H9 (cell line): ENCODE results near the gene HYAL1. TPM values are rescaled to one million over a fixed set of nuclear protein-coding genes. Genes with fewer than 3 reads are reported as not detected.

Experiments
- DNase-seq: peaks from one replicate; pipeline ENCODE4 v3.0.0-alpha.2; 2017
- H2AFZ ChIP-seq: one replicate; pipeline ENCODE4 v1.6.1; 2013; ENCODE audit warnings: mild to moderate bottlenecking, low read length, control low read depth, moderate library complexity
- H2AK5ac ChIP-seq: 2 replicates; pipeline ENCODE4 v1.6.1; 2013; ENCODE audit warnings: low read length, control low read depth, mixed read lengths; ENCODE audit not compliant: insufficient read length
- H2BK120ac ChIP-seq: one replicate; pipeline ENCODE4 v1.6.1; 2013; ENCODE audit warnings: low read depth, mild to moderate bottlenecking, low read length, control low read depth, inconsistent platforms; ENCODE audit not compliant: poor library complexity, severe bottlenecking
- H2BK12ac ChIP-seq: 2 replicates; pipeline ENCODE4 v1.6.1; 2013; ENCODE audit warnings: low read length, control low read depth, mixed read lengths, low read depth; ENCODE audit not compliant: insufficient read length
- H2BK15ac ChIP-seq: 2 replicates; pipeline ENCODE4 v1.6.1; 2013; ENCODE audit warnings: low read depth, low read length, control low read depth
- H2BK20ac ChIP-seq: one replicate; pipeline ENCODE4 v1.6.1; 2013; ENCODE audit warnings: low read depth, mild to moderate bottlenecking, low read length, control low read depth, inconsistent platforms; ENCODE audit not compliant: poor library complexity, severe bottlenecking
- H2BK5ac ChIP-seq: 2 replicates; pipeline ENCODE4 v1.6.1; 2013; ENCODE audit warnings: low read length, control low read depth, mixed read lengths; ENCODE audit not compliant: insufficient read length
- H3K14ac ChIP-seq: 2 replicates; pipeline ENCODE4 v1.6.1; 2013; ENCODE audit warnings: low read length, control low read depth; ENCODE audit not compliant: insufficient read depth
- H3K18ac ChIP-seq: 2 replicates; pipeline ENCODE4 v1.6.1; 2013; ENCODE audit warnings: low read depth, mild to moderate bottlenecking, mixed read lengths, low read length, control low read depth; ENCODE audit not compliant: insufficient read length
- H3K23ac ChIP-seq: 2 replicates; pipeline ENCODE4 v1.6.1; 2013; ENCODE audit warnings: low read length, control low read depth, mixed read lengths, low read depth; ENCODE audit not compliant: insufficient read length
- H3K23me2 ChIP-seq: 2 replicates; pipeline ENCODE4 v1.6.1; 2013; ENCODE audit warnings: low read depth, mild to moderate bottlenecking, mixed read lengths, low read length, control low read depth; ENCODE audit not compliant: insufficient read length, poor library complexity, severe bottlenecking
- H3K27ac ChIP-seq: 2 replicates; pipeline ENCODE4 v1.5.1; 2013; ENCODE audit warnings: low read length, control low read depth, mixed read lengths, low read depth; ENCODE audit not compliant: insufficient read length
- H3K27me3 ChIP-seq: 2 replicates; pipeline ENCODE4 v1.6.1; 2013; ENCODE audit warnings: low read length, control low read depth, inconsistent platforms; ENCODE audit not compliant: insufficient read depth
- H3K4ac ChIP-seq: 2 replicates; pipeline ENCODE4 v1.6.1; 2013; ENCODE audit warnings: low read depth, mild to moderate bottlenecking, control low read depth, inconsistent platforms, low read length, moderate library complexity
- H3K4me1 ChIP-seq: 2 replicates; pipeline ENCODE4 v1.6.1; 2013; ENCODE audit warnings: low read length, control low read depth, inconsistent platforms; ENCODE audit not compliant: insufficient read depth
- H3K4me2 ChIP-seq: 2 replicates; pipeline ENCODE4 v1.6.1; 2013; ENCODE audit warnings: low read length, control low read depth, mixed read lengths; ENCODE audit not compliant: insufficient read length, insufficient read depth
- H3K56ac ChIP-seq: 2 replicates; pipeline ENCODE4 v1.6.1; 2013; ENCODE audit warnings: low read depth, mild to moderate bottlenecking, mixed read lengths, low read length, control low read depth; ENCODE audit not compliant: insufficient read length
- H3K79me1 ChIP-seq: 2 replicates; pipeline ENCODE4 v1.6.1; 2013; ENCODE audit warnings: low read depth, mild to moderate bottlenecking, moderate library complexity, low read length, control low read depth, inconsistent platforms; ENCODE audit not compliant: insufficient read depth, poor library complexity, severe bottlenecking
- H3K79me2 ChIP-seq: 2 replicates; pipeline ENCODE4 v1.6.1; 2013; ENCODE audit warnings: low read length, control low read depth, inconsistent platforms; ENCODE audit not compliant: insufficient read depth
- H3K9ac ChIP-seq: 2 replicates; pipeline ENCODE4 v1.6.1; 2013; ENCODE audit warnings: low read length, control low read depth, mixed read lengths; ENCODE audit not compliant: insufficient read length; ENCODE audit errors: extremely low read depth
- H3K9me3 ChIP-seq: one replicate; pipeline ENCODE4 v1.6.1; 2013; ENCODE audit warnings: low read depth, low read length, inconsistent platforms; ENCODE audit not compliant: control insufficient read depth
- H3T11ph ChIP-seq: one replicate; pipeline ENCODE4 v1.6.1; 2013; ENCODE audit warnings: mild to moderate bottlenecking, low read length, control low read depth, inconsistent platforms
- H4K20me1 ChIP-seq: one replicate; pipeline ENCODE4 v1.6.1; 2013; ENCODE audit not compliant: control insufficient read depth, insufficient read length, insufficient read depth
- H4K5ac ChIP-seq: 2 replicates; pipeline ENCODE4 v1.6.1; 2013; ENCODE audit warnings: low read depth, mild to moderate bottlenecking, mixed read lengths, low read length, control low read depth; ENCODE audit not compliant: insufficient read length
- H4K8ac ChIP-seq: replicated peaks from 2 replicates; pipeline ENCODE4 v1.6.1; 2013; ENCODE audit warnings: low read length, control low read depth, mixed read lengths, low read depth; ENCODE audit not compliant: insufficient read length
- H4K91ac ChIP-seq: 2 replicates; pipeline ENCODE4 v1.6.1; 2013; ENCODE audit warnings: low read depth, mild to moderate bottlenecking, moderate library complexity, mixed read lengths, low read length, control low read depth; ENCODE audit not compliant: insufficient read length
- H3K27ac Mint-ChIP-seq, 3 experiments: 2 replicates in 2 of 3; 3 replicates in 1 of 3; pipeline ENCODE4 v1.8.0; 2020 to 2021; ENCODE audit warnings: mixed read lengths in 3 of 3, mild to moderate bottlenecking in 1 of 3, moderate library complexity in 1 of 3
- H3K27me3 Mint-ChIP-seq: 2 replicates; pipeline ENCODE4 v1.8.0; 2021; ENCODE audit warnings: low read depth, mild to moderate bottlenecking, moderate library complexity, mixed read lengths
- H3K36me3 Mint-ChIP-seq, 3 experiments: 2 replicates in 2 of 3; 3 replicates in 1 of 3; pipeline ENCODE4 v1.8.0; 2020 to 2021; ENCODE audit warnings: low read depth in 3 of 3, mixed read lengths in 3 of 3; ENCODE audit not compliant: insufficient read depth in 1 of 3
- H3K4me1 Mint-ChIP-seq, 2 experiments: 2 replicates each; pipeline ENCODE4 v1.8.0; 2020; ENCODE audit warnings: mixed read lengths in 2 of 2
- H3K4me3 Mint-ChIP-seq, 2 experiments: 2 replicates in 1 of 2; 3 replicates in 1 of 2; pipeline ENCODE4 v1.8.0; 2020 to 2021; ENCODE audit warnings: mild to moderate bottlenecking in 2 of 2, mixed read lengths in 2 of 2, moderate library complexity in 1 of 2
- H3K9me3 Mint-ChIP-seq, 2 experiments: 2 replicates in 1 of 2; 3 replicates in 1 of 2; pipeline ENCODE4 v1.8.0; 2020; ENCODE audit warnings: mild to moderate bottlenecking in 2 of 2, mixed read lengths in 2 of 2, moderate library complexity in 1 of 2
- whole genome bisulfite sequencing: extraction: QIAGEN DNeasy Blood & Tissue Kit; methylation state at CpG from one replicate; pipeline ENCODE4 v1.1.7; 2013; ENCODE audit warnings: missing lambda C conversion rate, low lambda C conversion rate, mixed read lengths; ENCODE audit not compliant: insufficient read length; ENCODE audit errors: extremely low coverage; 5-methylcytosine and 5-hydroxymethylcytosine counted together
- total RNA-seq: library from RNA; stranded (reverse); gene quantifications from 2 replicates; pipeline ENCODE4 v1.2.1, GENCODE V29; 2021
- TF ChIP-seq, protein P1 (sequence below): fragments of 200-600 bp; sonication (generic); conservative IDR thresholded peaks from 3 replicates; pipeline ENCODE4 v1.8.0; 2021; ENCODE audit warnings: antibody characterized with exemption, mild to moderate bottlenecking

HYAL1 gene
- total RNA-seq, 1 experiment from 2014 or later = 2.0 TPM

DNA sequence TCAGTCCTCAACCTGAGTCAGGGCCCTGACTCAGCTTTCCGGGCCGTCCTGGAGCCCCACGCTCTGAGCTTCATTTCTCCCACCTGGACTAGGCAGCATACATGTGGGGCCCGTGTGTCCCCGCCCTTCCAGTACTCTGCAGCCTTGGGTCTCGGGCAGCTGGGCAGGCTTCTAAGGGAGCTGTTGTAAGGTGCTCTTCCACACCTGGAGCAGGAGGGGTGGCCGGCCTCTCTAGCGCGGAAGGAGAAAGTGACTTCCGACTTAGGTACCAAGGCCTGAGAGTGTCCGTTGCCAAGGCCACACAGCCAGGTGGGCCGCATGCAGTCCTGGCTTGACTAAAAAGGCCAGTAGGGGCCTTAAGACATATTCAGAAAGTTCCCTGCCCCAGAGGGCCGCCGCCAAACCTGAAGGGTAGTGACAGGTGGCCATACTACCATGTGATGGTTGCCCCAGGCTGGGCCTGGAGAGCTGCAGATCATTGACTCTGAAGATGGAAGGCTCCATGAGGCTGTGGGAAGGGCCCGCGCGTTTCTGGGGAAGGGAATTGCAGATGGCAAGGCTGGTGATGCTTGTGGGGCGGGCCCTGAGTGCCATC is 43.8 kb downstream of the HYAL1 start:
- H2AK5ac ChIP-seq = no peak overlapping the region
- H3K4me1 ChIP-seq = peaks cover 3% of the 10 kb centered on the region; the same call in 1 of the 2 replicates
- H4K20me1 ChIP-seq = peaks cover 2% of the 10 kb centered on the region
- H2BK15ac ChIP-seq = no peak overlapping the region
- H3K14ac ChIP-seq = no peak overlapping the region
- Mint-ChIP-seq H3K36me3 (peaks cover 14 to 36% (median 29%) of the 10 kb centered on the region in 3 experiments; a peak in 6 of 7 replicates), H3K27me3 (peaks cover 1% of the 10 kb centered on the region; the same call in 1 of the 2 replicates), H3K27ac (peak overlapping the region; percentile 73 to 82 (median 74); a peak in 4 of 7 replicates), H3K9me3 (no peaks in the 10 kb centered on the region), H3K4me3 (peak overlapping the region in 1 of 2 experiments; percentile 74; a peak in 3 of 5 replicates), H3K4me1 (peaks cover 24 to 49% of the 10 kb centered on the region in 2 experiments)
- no peak overlapping the region for H3K9ac ChIP-seq
- no peak overlapping the region for H3K23ac ChIP-seq
- no peak overlapping the region for H2BK12ac ChIP-seq
- no peak overlapping the region for H4K5ac ChIP-seq
- no peaks in the 10 kb centered on the region for H3K9me3 ChIP-seq
- H3T11ph ChIP-seq = no peak overlapping the region
- H3K56ac ChIP-seq = no peak overlapping the region
- no peak for DNase-seq
- no peak overlapping the region for H3K4me2 ChIP-seq
- H3K27ac ChIP-seq = no peak overlapping the region
- no peak overlapping the region for H2AFZ ChIP-seq
- no peak overlapping the region for H4K8ac ChIP-seq
- H4K91ac ChIP-seq = no peak overlapping the region
- H2BK120ac ChIP-seq = no peak overlapping the region
- no peak overlapping the region for H2BK5ac ChIP-seq
- H3K18ac ChIP-seq = no peak overlapping the region
- H3K4ac ChIP-seq = no peak overlapping the region
- no peaks in the 10 kb centered on the region for H3K79me2 ChIP-seq
- WGBS = no CpG with 5 or more reads among the region's 18 CpGs
- H3K79me1 ChIP-seq = no peaks in the 10 kb centered on the region
- no peaks in the 10 kb centered on the region for H3K27me3 ChIP-seq
- H2BK20ac ChIP-seq = no peak overlapping the region
- TF ChIP-seq, protein P1, sequence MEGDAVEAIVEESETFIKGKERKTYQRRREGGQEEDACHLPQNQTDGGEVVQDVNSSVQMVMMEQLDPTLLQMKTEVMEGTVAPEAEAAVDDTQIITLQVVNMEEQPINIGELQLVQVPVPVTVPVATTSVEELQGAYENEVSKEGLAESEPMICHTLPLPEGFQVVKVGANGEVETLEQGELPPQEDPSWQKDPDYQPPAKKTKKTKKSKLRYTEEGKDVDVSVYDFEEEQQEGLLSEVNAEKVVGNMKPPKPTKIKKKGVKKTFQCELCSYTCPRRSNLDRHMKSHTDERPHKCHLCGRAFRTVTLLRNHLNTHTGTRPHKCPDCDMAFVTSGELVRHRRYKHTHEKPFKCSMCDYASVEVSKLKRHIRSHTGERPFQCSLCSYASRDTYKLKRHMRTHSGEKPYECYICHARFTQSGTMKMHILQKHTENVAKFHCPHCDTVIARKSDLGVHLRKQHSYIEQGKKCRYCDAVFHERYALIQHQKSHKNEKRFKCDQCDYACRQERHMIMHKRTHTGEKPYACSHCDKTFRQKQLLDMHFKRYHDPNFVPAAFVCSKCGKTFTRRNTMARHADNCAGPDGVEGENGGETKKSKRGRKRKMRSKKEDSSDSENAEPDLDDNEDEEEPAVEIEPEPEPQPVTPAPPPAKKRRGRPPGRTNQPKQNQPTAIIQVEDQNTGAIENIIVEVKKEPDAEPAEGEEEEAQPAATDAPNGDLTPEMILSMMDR = no peak
- H3K23me2 ChIP-seq = no peaks in the 10 kb centered on the region
